B cell (primary cell): ENCODE measurements around the gene EXOC4. TPM values are rescaled to one million over a fixed set of nuclear protein-coding genes. Genes with fewer than 3 reads are reported as not detected.

Experiments used
- ATAC-seq: fragments of 200-7000 bp; cut with Tn5 transposase; one replicate; pipeline ENCODE4 v1.10.0; 2021; ENCODE audit warnings: low read depth, mild to moderate bottlenecking, moderate number of reproducible peaks, moderate library complexity
- CTCF ChIA-PET: fragments of 350-600 bp; sonication (Branson Sonifier 250); formaldehyde crosslinking; loops from one replicate; lab custom pipeline; 2021; ENCODE audit warnings: antibody characterized with exemption, inconsistent platforms; lab: Charles Lee
- POLR2A ChIA-PET: fragments of 350-600 bp; sonication (Branson Sonifier 250); formaldehyde crosslinking; loops from one replicate; lab custom pipeline; 2021; ENCODE audit warnings: antibody characterized with exemption; lab: Charles Lee
- DNase-seq: peaks from one replicate; pipeline ENCODE4 v3.0.0; 2013
- H2AFZ ChIP-seq: 2 replicates; pipeline ENCODE4 v1.6.1; 2012; ENCODE audit warnings: mild to moderate bottlenecking, low read depth, low read length; ENCODE audit not compliant: insufficient read depth, poor library complexity, severe bottlenecking
- H3K27ac ChIP-seq, 2 donors: 1 replicate in 1 of 2; 2 replicates in 1 of 2; pipeline ENCODE4 v1.5.1; 2012 to 2013; ENCODE audit warnings: low read length in 2 of 2, mild to moderate bottlenecking in 2 of 2, moderate library complexity in 1 of 2
- H3K27me3 ChIP-seq, 4 experiments: fragments of 200-600 bp in 1 of 4; sonication (generic) in 1 of 4; replicated peaks in 1 of 4; 1 replicate in 2 of 4; 2 replicates in 2 of 4; pipeline versions ENCODE4 v1.6.1 to v1.7.0; 2013 to 2016; ENCODE audit warnings: low read length in 3 of 4, mild to moderate bottlenecking in 2 of 4, mixed read lengths in 1 of 4, moderate library complexity in 1 of 4; ENCODE audit not compliant: insufficient read depth in 4 of 4, control insufficient read depth in 3 of 4; ENCODE audit errors: control extremely low read depth in 1 of 4
- H3K36me3 ChIP-seq, 2 experiments: replicated peaks in 1 of 2; 1 replicate in 1 of 2; 2 replicates in 1 of 2; pipeline versions ENCODE4 v1.6.1 to v1.7.1; 2013; ENCODE audit warnings: low read length in 1 of 2; ENCODE audit not compliant: insufficient read depth in 2 of 2, control insufficient read depth in 1 of 2; ENCODE audit errors: control extremely low read depth in 1 of 2, extremely low read depth in 1 of 2
- H3K4me1 ChIP-seq, 2 donors: fragments of 200-600 bp in 1 of 2; sonication (generic) in 1 of 2; 1 replicate in 1 of 2; 2 replicates in 1 of 2; pipeline versions ENCODE4 v1.5.1 to v1.6.1; 2013 to 2017; ENCODE audit warnings: low read length in 2 of 2; ENCODE audit not compliant: control insufficient read depth in 2 of 2, insufficient read depth in 2 of 2
- H3K4me2 ChIP-seq: replicated peaks from 2 replicates; pipeline ENCODE3; 2012; ENCODE audit warnings: mild to moderate bottlenecking, low read depth, low read length; ENCODE audit not compliant: poor library complexity, severe bottlenecking
- H3K4me3 ChIP-seq, 5 experiments: fragments of 200-600 bp in 1 of 5; sonication (generic) in 1 of 5; 1 replicate in 3 of 5; 2 replicates in 2 of 5; pipeline versions ENCODE4 v1.5.1 to v1.7.0; 2011 to 2016; ENCODE audit warnings: low read length in 4 of 5, mild to moderate bottlenecking in 4 of 5, low read depth in 2 of 5, control low read depth in 1 of 5, moderate library complexity in 1 of 5; ENCODE audit not compliant: insufficient read depth in 1 of 5; ENCODE audit errors: control extremely low read depth in 1 of 5, extremely low read depth in 1 of 5
- H3K79me2 ChIP-seq: fragments of 200-600 bp; sonication (generic); one replicate; pipeline ENCODE4 v1.6.0; 2016; ENCODE audit warnings: low read length; ENCODE audit not compliant: control insufficient read depth, insufficient read depth
- H3K9ac ChIP-seq: fragments of 200-600 bp; sonication (generic); 2 replicates; pipeline ENCODE4 v1.6.1; 2017; ENCODE audit warnings: mild to moderate bottlenecking, low read length, moderate library complexity
- H3K9me3 ChIP-seq, 3 donors: one replicate each; pipeline versions ENCODE4 v1.6.1 to v1.7.1; 2013; ENCODE audit warnings: low read length in 2 of 3; ENCODE audit not compliant: control insufficient read depth in 2 of 3, insufficient read depth in 1 of 3; ENCODE audit errors: control extremely low read depth in 1 of 3
- H4K20me1 ChIP-seq: 2 replicates; pipeline ENCODE4 v1.6.0; 2012; ENCODE audit warnings: mild to moderate bottlenecking, low read length; ENCODE audit not compliant: insufficient read depth, control insufficient read depth, poor library complexity, severe bottlenecking
- H3K27ac Mint-ChIP-seq: one replicate; pipeline ENCODE4 v1.8.0; 2021; ENCODE audit warnings: mixed read lengths
- H3K27me3 Mint-ChIP-seq: one replicate; pipeline ENCODE4 v1.8.0; 2021; ENCODE audit warnings: mixed read lengths
- H3K4me1 Mint-ChIP-seq: one replicate; pipeline ENCODE4 v1.8.0; 2021; ENCODE audit warnings: mixed read lengths
- H3K4me3 Mint-ChIP-seq: one replicate; pipeline ENCODE4 v1.8.0; 2021; ENCODE audit warnings: mixed read lengths
- H3K9me3 Mint-ChIP-seq: one replicate; pipeline ENCODE4 v1.8.0; 2022; ENCODE audit warnings: mixed read lengths; ENCODE audit not compliant: insufficient read depth
- CTCF ChIP-seq: fragments of 200-600 bp; IDR thresholded peaks from one replicate; pipeline ENCODE4 v1.8.0; 2022; ENCODE audit warnings: antibody characterized with exemption, mild to moderate bottlenecking
- EZH2 ChIP-seq: IDR thresholded peaks from 2 replicates; pipeline ENCODE4 v1.6.1; 2012; ENCODE audit warnings: borderline replicate concordance, low read depth, mild to moderate bottlenecking, moderate library complexity, low read length; ENCODE audit not compliant: insufficient read depth, poor library complexity, severe bottlenecking
- WGBS: methylation state at CpG from one replicate; pipeline ENCODE4 v1.1.5; 2013; ENCODE audit warnings: missing lambda C conversion rate; ENCODE audit not compliant: insufficient coverage; 5-methylcytosine and 5-hydroxymethylcytosine counted together
- intact Hi-C: fragments of 100-400 bp; cut with micrococcal nuclease; formaldehyde crosslinking; loops from one replicate; pipeline ENCODE4 v1.10.0; 2022
- polyA plus RNA-seq: library from polyadenylated mRNA; depleted of rRNA; stranded (reverse); fragments of >200 nt; gene quantifications from 2 replicates; pipeline ENCODE4 v1.2.3, GENCODE V29; 2012
- total RNA-seq, 2 donors: library from RNA; stranded (reverse); fragments of 120-200 nt in 1 of 2; gene quantifications; 1 replicate in 1 of 2; 2 replicates in 1 of 2; pipeline versions ENCODE4 v1.2.3 to v1.2.4, GENCODE V29; 2013 to 2022

EXOC4 gene
- total and polyA plus RNA-seq, 2 donors (not counting 1 experiment from before 2014, with no cell fraction given), result 16.7 to 135 TPM

GRCh38 chr7:133382775-133383559 is 130.1 kb downstream of the EXOC4 start:
- Mint-ChIP-seq H3K4me3 (no peak overlapping the region), H3K27me3 (no peaks in the 10 kb centered on the region), H3K4me1 (no peaks in the 10 kb centered on the region), H3K27ac (no peak overlapping the region), H3K9me3 (no peaks in the 10 kb centered on the region)
- Histone ChIP-seq H3K79me2 (peaks cover 4% of the 10 kb centered on the region), H3K27ac (no peak overlapping the region), H3K4me1 (no peaks in the 10 kb centered on the region), H3K27me3 (no peaks in the 10 kb centered on the region), H3K4me3 (no peak overlapping the region), H3K4me2 (no peak overlapping the region), H2AFZ (no peak overlapping the region), H3K9ac (no peak overlapping the region), H4K20me1 (no peaks in the 10 kb centered on the region), H3K36me3 (no peaks in the 10 kb centered on the region), H3K9me3 (peaks cover 0 to 3% (median 0%) of the 10 kb centered on the region in 3 donors)
- 100% methylated on average over 1 of the region's 6 CpGs for WGBS
- TF ChIP-seq EZH2, result no peak
- TF ChIP-seq CTCF, result no peak
- no peak for DNase-seq
- POLR2A ChIA-PET, result no interaction called here
- intact Hi-C loops, result no loop called here
- ATAC-seq, result no peak
- CTCF ChIA-PET, result no interaction called here

GRCh38 chr7:133386205-133386604 is 133.3 kb downstream of the EXOC4 start:
- Histone ChIP-seq H3K27me3 (no peaks in the 10 kb centered on the region), H2AFZ (no peak overlapping the region), H3K27ac (no peak overlapping the region), H3K79me2 (peaks cover 4% of the 10 kb centered on the region), H3K9me3 (no peaks in the 10 kb centered on the region), H3K36me3 (no peaks in the 10 kb centered on the region), H3K4me2 (no peak overlapping the region), H4K20me1 (no peaks in the 10 kb centered on the region), H3K4me1 (no peaks in the 10 kb centered on the region), H3K9ac (no peak overlapping the region), H3K4me3 (no peak overlapping the region)
- Mint-ChIP-seq H3K4me1 (peaks cover 2% of the 10 kb centered on the region), H3K27ac (no peak overlapping the region), H3K9me3 (no peaks in the 10 kb centered on the region), H3K4me3 (no peak overlapping the region), H3K27me3 (no peaks in the 10 kb centered on the region)
- DNase-seq, result no peak
- TF ChIP-seq EZH2 (no peak), CTCF (no peak)
- WGBS, result 100% methylated on average over 1 of the region's 2 CpGs
- intact Hi-C loops, result no loop called here
- no peak for ATAC-seq
- ChIA-PET POLR2A (no interaction called here), CTCF (interaction anchor here (1.5 kb wide), 1 partner anchor 16 kb away, joined by 5 read pairs; no protein-coding TSS in a partner anchor)
